GM12801 (cell line): ENCODE results near the gene SERPINB13.

ENCODE experiments used
- TF ChIP-seq, protein P1 (sequence below): IDR thresholded peaks from one replicate; pipeline ENCODE4 v1.5.1; 2011; ENCODE audit warnings: control low read depth; ENCODE audit not compliant: insufficient read length; ENCODE audit errors: extremely low read depth

SERPINB13 gene

DNA sequence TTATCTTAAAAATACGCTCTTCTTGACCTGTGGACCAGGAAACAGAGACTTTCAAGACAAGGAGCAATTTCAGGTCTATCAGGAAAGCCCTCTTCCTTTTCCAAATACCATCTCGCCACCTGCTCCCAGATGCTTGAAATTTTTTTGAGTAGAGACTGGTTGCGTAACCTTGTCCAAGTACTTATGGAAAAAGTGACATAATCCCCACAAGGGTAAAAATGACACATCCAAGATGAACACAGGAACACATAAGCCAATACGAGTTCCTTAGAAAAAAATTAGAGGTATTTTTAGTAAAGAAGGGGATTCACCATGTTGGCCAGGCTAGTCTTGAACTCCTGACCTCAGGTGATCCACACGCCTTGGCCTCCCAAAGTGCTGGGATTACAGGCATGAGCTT is 1.8 kb downstream of the SERPINB13 start:
- TF ChIP-seq, protein P1, sequence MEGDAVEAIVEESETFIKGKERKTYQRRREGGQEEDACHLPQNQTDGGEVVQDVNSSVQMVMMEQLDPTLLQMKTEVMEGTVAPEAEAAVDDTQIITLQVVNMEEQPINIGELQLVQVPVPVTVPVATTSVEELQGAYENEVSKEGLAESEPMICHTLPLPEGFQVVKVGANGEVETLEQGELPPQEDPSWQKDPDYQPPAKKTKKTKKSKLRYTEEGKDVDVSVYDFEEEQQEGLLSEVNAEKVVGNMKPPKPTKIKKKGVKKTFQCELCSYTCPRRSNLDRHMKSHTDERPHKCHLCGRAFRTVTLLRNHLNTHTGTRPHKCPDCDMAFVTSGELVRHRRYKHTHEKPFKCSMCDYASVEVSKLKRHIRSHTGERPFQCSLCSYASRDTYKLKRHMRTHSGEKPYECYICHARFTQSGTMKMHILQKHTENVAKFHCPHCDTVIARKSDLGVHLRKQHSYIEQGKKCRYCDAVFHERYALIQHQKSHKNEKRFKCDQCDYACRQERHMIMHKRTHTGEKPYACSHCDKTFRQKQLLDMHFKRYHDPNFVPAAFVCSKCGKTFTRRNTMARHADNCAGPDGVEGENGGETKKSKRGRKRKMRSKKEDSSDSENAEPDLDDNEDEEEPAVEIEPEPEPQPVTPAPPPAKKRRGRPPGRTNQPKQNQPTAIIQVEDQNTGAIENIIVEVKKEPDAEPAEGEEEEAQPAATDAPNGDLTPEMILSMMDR, result no peak

DNA sequence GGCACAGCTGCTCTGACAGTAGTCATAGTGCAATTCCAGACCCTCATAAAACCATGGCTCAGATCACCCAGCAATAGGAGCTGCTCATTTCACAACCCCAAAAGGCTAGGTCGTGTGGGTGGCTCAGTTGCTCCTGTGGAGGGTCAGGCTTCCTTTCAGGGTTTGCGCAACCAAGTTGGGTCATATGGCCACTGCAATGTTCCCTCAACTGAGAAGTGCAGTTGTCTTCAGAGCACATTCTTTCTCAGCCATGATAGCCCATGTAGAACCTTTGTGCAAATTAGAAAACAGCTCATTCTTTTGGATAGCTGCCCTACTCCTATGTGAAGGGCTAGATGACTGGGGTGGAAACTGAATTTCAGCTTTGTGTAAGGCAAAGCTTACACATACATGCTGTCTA is 3.2 kb downstream of the SERPINB13 start:
- TF ChIP-seq, protein P1, result no peak

DNA sequence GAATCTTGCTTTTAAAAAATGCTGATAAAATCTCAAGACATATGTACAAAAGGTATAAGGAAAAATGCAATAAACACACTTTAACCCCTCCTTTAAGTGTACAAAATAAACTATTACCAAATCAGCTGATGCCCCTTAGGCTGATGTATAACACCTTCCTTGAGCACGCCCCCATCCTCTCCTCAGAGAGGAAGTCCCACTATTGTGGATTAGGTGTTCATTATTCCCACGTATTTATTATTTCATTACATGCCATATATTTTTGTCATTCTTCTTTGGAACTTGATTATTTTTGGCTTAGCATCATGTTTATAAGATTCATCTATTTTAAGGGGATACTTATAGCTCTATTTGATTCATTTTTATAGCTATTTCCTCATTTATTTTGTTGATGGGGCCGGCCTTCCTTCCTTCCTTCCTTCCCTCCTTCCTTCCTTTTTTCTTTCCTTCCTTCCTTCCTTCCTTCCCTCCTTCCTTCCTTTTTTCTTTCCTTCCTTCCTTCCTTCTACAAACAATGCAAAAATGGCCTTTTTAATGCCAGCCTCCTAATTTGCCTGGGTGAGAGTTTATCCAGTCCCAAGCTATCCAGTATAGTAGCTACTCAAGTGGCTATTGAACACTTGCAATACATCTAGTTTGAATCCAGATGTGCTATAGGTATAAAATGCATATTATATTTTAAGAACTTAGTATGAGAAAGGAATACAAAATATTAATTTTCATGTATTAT is 4.0 kb downstream of the SERPINB13 start:
- TF ChIP-seq, protein P1, result no peak

DNA sequence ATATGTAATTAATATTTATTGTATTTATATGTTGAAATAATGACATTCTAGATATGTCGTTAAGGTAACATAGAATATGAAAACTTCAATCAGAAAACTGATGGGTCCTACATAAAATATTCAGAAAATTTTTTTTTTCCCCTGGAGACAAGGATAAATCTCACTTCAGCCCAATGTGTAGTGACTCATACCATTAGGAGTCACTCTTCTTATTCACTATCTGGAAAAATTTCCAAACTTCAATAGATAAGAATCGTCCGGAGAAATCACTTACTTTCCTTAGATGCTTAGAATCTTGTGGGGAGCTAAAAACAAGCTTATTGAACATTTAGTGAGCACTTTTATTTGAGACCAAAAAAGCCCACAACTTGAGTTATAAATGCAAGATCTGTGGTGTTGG is 4.6 kb downstream of the SERPINB13 start:
- TF ChIP-seq, protein P1, result no peak

DNA sequence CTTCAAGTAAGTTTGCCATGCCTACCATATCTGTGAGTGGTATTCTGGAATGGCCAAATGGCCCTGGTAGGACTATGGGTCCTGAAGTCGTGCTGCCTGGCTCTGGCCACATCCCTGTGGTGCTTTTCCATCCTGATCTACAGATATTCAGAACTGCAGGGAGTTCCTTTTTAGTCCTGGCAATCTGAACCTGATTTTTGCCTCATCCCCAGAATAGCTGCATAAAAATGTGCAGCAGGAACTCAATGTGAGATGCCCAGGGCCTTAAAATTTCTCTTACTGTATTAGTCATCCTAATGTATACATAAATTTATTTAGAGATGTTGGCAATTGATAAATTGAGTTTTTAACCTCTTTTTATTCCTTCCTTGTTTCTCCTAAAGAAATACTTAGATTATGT is 5.3 kb downstream of the SERPINB13 start:
- TF ChIP-seq, protein P1, result no peak

DNA sequence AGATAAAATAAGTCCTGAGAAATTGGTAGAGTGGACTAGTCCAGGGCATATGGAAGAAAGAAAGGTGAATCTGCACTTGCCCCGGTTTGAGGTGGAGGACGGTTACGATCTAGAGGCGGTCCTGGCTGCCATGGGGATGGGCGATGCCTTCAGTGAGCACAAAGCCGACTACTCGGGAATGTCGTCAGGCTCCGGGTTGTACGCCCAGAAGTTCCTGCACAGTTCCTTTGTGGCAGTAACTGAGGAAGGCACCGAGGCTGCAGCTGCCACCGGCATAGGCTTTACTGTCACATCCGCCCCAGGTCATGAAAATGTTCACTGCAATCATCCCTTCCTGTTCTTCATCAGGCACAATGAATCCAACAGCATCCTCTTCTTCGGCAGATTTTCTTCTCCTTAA is 9.8 kb downstream of the SERPINB13 start:
- TF ChIP-seq, protein P1, result no peak

DNA sequence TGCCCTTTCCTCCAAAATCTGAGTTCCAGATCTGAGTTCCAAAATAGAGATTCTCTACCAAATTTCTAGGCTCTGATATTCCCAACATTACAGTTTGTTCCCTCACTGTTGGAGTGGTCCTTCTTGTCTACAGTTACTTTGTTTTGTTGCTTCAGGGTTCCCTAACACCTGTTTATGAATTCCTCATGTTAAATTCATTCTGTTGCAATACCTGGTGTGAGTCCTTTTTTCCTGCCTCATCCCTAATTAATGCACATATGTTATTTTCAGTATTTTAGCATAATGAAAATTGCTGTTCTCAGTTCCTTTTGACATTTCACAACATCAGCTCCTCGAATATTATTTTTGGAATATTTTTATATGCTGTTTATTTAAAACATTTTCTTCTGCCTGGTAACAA is 16.2 kb downstream of the SERPINB13 start:
- TF ChIP-seq, protein P1, result no peak
